Liver (tissue), 3 donors: ENCODE measurements around the gene ACP6.

Experiments used
- CTCF ChIP-seq: fragments of 150-350 bp; IDR thresholded peaks from 2 replicates; pipeline ENCODE4 v1.5.1; 2017; ENCODE audit warnings: improper control_type of control experiment, low read depth, low read length; ENCODE audit not compliant: missing input control
- EGR1 ChIP-seq, 2 donors: IDR thresholded peaks; 2 replicates each; pipeline ENCODE4 v1.6.1; 2016 to 2018; ENCODE audit warnings: antibody characterized with exemption in 2 of 2, low read depth in 2 of 2
- RAD21 ChIP-seq, 2 donors: IDR thresholded peaks; 2 replicates each; pipeline ENCODE4 v1.6.1; 2016; ENCODE audit warnings: antibody characterized with exemption in 2 of 2, mild to moderate bottlenecking in 2 of 2
- donor health status: healthy.
- donor health status: healthy.

- TF ChIP-seq CTCF, result no peak
- no peak for TF ChIP-seq RAD21 (IDR thresholded peaks at IDR 0.05)
- no peak for TF ChIP-seq EGR1 (IDR thresholded peaks at IDR 0.05; ENCODE audit: low read depth in 2 of 2)
Measured at GRCh38 chr1:147654511-147654910, 15.8 kb downstream of the ACP6 start.
